ENCODE data around the gene TNFRSF19.

The TNFRSF19 gene

DNA sequence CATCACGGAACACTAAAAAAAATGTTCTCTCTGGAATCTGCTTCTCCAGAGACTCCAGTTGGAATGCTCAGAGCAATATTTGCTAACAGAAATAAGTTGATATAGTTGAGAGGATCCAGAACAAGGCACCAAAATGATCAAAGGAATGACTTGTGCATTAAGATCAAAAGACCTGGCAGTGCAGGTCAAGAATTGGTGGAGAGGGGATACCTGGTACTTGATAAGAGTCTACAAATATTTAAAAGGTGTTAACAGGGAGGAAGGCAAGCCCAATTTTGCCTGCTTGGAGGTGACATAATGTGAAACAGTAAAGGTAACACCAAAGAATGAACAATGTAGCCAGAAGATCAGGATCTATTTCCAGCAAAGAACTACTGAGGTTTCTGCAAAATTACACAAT, 20.0 kb upstream of the TNFRSF19 start:
- no peak overlapping the region for H3K27ac ChIP-seq
- no peak overlapping the region for H3K4me3 ChIP-seq
- no peaks in the 10 kb centered on the region for H3K36me3 ChIP-seq (ENCODE audit: insufficient read depth, low read length)
- no peak for DNase-seq (ENCODE audit: low read depth, low spot score)
- no peaks in the 10 kb centered on the region for H3K9me3 ChIP-seq (ENCODE audit: low read depth, low read length)
- H3K9ac ChIP-seq (ENCODE audit: insufficient read length), result no peak overlapping the region
- no peak for TF ChIP-seq EZH2 (IDR thresholded peaks at IDR 0.05)
- no peak for TF ChIP-seq FOXP2 (optimal IDR thresholded peaks at IDR 0.05; ENCODE audit: control extremely low read depth, extremely low read length, insufficient read depth)

DNA sequence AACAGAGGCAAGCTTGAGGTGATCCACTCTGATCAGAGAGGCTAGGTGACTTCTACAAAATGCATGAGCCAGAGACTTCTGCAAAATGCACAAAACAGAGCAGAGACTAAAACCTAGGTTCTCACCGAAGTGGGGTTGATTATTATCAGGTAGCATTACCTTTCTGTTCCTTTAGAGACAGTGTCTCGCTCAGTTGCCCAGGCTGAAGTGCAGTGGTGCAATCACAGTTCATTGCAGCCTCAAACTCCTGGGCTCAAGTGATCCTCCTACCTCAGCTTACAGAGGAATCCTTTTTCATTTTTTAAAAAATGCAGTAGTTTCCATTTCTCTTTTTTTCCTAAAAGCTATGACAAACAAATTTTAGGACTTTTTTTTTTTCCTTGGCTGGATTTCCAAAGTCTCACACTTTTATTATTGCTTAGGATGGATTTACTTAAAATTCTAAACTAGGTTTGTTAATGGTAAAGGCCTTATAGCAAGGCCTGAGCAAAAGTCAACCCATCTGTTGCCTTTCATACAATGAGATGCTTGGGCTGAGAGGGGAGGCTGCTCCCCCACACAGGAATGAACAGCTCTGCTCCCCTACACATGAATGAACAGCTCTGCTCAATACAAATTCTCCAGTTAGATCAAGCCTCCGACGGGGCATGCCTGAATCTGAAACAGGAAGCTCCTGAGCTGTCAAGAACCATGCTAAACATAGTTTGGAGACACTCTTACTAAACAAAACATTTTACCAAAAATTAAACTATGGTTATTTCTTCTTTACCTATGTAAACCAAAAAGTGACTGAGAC, 18.8 kb upstream of the TNFRSF19 start:
- DNase-seq (ENCODE audit: low read depth, low spot score), result no peak
- TF ChIP-seq FOXP2 (optimal IDR thresholded peaks at IDR 0.05; ENCODE audit: control extremely low read depth, extremely low read length, insufficient read depth), result no peak
- H3K4me3 ChIP-seq, result no peak overlapping the region

DNA sequence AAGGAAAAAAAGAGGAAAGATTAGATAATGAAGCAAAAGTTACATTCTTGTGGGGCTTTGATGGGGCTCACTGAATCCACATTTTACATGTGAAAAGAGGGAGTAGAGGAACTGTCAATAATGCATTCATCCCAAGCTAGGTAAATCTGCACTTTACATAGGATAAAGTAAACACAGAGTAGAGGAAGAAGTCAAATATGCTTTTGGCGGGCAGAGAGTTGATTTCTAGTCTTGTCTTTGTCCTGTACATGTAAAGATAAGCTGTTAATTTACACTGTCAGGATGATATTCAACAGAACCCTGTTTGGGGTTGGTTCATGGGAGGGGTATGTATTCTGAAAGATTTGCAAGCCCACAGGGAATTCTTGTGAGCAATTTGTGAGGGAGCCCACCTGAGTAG, 18.0 kb upstream of the TNFRSF19 start:
- Histone ChIP-seq H3K9me3 (ENCODE audit: low read depth, low read length) (no peaks in the 10 kb centered on the region), H3K36me3 (ENCODE audit: insufficient read depth, low read length) (no peaks in the 10 kb centered on the region), H3K9ac (ENCODE audit: insufficient read length) (no peak overlapping the region), H3K27ac (no peak overlapping the region), H3K4me3 (no peak overlapping the region)
- TF ChIP-seq FOXP2 (optimal IDR thresholded peaks at IDR 0.05; ENCODE audit: control extremely low read depth, extremely low read length, insufficient read depth) (no peak), EZH2 (IDR thresholded peaks at IDR 0.05) (no peak), POLR2AphosphoS5 (IDR thresholded peaks at IDR 0.05; ENCODE audit: borderline replicate concordance, low read depth, low read length) (no peak)
- no peak for DNase-seq (ENCODE audit: low read depth, low spot score)

More for the DNA sequence above, 18.8 kb upstream of the TNFRSF19 start:
- H3K27ac ChIP-seq, result no peak overlapping the region
- no peaks in the 10 kb centered on the region for H3K9me3 ChIP-seq (ENCODE audit: low read depth, low read length)
- H3K36me3 ChIP-seq (ENCODE audit: insufficient read depth, low read length), result no peaks in the 10 kb centered on the region
- no peak overlapping the region for H3K9ac ChIP-seq (ENCODE audit: insufficient read length)

DNA sequence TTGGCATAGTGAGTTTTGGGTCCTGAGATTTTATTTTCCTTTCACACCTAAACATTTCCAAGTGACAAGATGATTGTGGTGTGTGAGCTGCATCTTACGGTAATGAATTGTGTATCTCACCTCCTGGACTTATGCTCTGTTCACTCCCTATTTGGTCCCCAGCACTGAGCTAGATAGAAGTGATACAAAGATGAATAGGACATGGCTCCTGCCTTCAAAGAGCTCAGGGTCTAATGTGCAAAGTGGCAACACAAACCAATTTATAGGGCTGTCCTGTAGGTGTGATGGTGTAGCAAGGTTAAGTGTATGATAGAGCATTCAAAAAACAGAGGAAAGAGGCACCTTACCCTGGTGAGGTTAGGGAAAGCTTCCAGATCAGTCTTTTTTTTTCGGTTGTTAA, 17.6 kb upstream of the TNFRSF19 start:
- Histone ChIP-seq H3K27ac (no peak overlapping the region), H3K4me3 (no peak overlapping the region), H3K9ac (ENCODE audit: insufficient read length) (no peak overlapping the region), H3K9me3 (ENCODE audit: low read depth, low read length) (no peaks in the 10 kb centered on the region), H3K36me3 (ENCODE audit: insufficient read depth, low read length) (no peaks in the 10 kb centered on the region)
- DNase-seq (ENCODE audit: low read depth, low spot score), result no peak
- no peak for TF ChIP-seq POLR2AphosphoS5 (IDR thresholded peaks at IDR 0.05; ENCODE audit: borderline replicate concordance, low read depth, low read length)
- TF ChIP-seq EZH2 (IDR thresholded peaks at IDR 0.05), result no peak
- no peak for TF ChIP-seq FOXP2 (optimal IDR thresholded peaks at IDR 0.05; ENCODE audit: control extremely low read depth, extremely low read length, insufficient read depth)

DNA sequence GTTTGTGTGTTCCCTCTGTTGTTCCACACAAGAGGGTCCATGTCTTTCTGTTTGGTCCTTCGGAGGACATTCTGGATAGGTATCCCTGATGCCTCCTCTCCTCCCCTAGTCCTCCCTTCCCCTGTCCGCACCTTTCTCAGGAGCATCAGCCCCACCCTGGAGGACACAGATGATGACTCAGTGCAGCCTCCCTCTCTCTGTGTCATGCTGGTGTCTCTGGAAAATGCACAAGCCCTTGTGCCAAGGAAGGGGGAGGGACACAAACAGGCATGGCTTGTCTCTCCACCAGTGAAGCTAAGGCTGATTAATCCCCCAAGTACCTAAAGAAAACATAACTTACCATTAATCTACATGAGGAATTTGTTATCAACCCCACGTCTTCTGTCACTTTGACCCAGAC, 16.2 kb upstream of the TNFRSF19 start:
- DNase-seq (ENCODE audit: low read depth, low spot score), result no peak
- no peak overlapping the region for H3K4me3 ChIP-seq

DNA sequence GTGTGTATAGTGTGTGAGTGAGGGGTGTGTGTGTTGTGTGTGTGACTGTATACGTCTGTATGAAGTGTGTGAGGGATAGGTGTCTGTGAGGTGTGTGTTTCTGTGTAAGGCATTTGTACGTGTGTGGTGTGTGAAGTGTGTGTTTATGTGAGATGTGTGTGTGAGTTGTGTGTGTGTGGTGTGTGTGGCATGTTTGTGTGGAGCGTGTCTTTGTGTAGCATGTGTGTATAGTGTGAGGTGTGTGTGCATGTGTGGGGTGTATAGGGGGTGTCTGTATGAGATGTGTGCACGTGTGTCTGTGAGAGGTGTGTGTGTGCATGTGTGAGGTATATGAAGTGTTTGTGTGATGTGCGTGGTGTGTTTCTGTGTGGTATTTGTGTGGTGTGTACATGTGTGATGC, 13.2 kb upstream of the TNFRSF19 start:
- Histone ChIP-seq H3K36me3 (ENCODE audit: insufficient read depth, low read length) (no peaks in the 10 kb centered on the region), H3K4me3 (no peak overlapping the region), H3K9ac (ENCODE audit: insufficient read length) (no peak overlapping the region), H3K9me3 (ENCODE audit: low read depth, low read length) (no peaks in the 10 kb centered on the region), H3K27ac (no peak overlapping the region)
- no peak for DNase-seq (ENCODE audit: low read depth, low spot score)
- TF ChIP-seq EZH2 (IDR thresholded peaks at IDR 0.05) (no peak), FOXP2 (optimal IDR thresholded peaks at IDR 0.05; ENCODE audit: control extremely low read depth, extremely low read length, insufficient read depth) (no peak), POLR2AphosphoS5 (IDR thresholded peaks at IDR 0.05; ENCODE audit: borderline replicate concordance, low read depth, low read length) (no peak)

More for the DNA sequence above, 16.2 kb upstream of the TNFRSF19 start:
- Histone ChIP-seq H3K36me3 (ENCODE audit: insufficient read depth, low read length) (no peaks in the 10 kb centered on the region), H3K27ac (no peak overlapping the region), H3K9ac (ENCODE audit: insufficient read length) (no peak overlapping the region), H3K9me3 (ENCODE audit: low read depth, low read length) (no peaks in the 10 kb centered on the region)
- no peak for TF ChIP-seq EZH2 (IDR thresholded peaks at IDR 0.05)
- TF ChIP-seq FOXP2 (optimal IDR thresholded peaks at IDR 0.05; ENCODE audit: control extremely low read depth, extremely low read length, insufficient read depth), result no peak
- no peak for TF ChIP-seq POLR2AphosphoS5 (IDR thresholded peaks at IDR 0.05; ENCODE audit: borderline replicate concordance, low read depth, low read length)

DNA sequence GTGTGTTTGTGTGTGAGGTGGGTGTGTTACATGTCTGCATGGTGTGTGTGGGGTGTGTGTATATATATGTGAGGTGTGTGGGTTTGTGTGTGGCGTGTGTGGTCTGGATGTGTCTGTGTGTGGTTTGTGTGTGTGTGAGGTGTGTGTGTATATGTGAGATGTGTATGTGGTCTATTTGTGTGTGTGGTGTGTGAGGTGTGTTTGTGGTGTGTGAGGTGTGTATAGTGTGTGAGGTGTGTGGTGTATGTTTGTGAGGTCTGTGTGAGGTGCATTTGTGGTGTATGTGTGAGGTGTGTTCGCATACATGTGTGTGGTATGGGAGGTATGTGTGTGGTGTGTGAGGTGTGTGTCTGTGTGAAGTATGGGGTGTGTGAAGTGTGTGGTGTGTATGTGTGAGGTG, 12.5 kb upstream of the TNFRSF19 start:
- no peak for TF ChIP-seq FOXP2 (optimal IDR thresholded peaks at IDR 0.05; ENCODE audit: control extremely low read depth, extremely low read length, insufficient read depth)
- no peak for TF ChIP-seq POLR2AphosphoS5 (IDR thresholded peaks at IDR 0.05; ENCODE audit: borderline replicate concordance, low read depth, low read length)
- TF ChIP-seq EZH2 (IDR thresholded peaks at IDR 0.05), result no peak
- no peak overlapping the region for H3K27ac ChIP-seq

DNA sequence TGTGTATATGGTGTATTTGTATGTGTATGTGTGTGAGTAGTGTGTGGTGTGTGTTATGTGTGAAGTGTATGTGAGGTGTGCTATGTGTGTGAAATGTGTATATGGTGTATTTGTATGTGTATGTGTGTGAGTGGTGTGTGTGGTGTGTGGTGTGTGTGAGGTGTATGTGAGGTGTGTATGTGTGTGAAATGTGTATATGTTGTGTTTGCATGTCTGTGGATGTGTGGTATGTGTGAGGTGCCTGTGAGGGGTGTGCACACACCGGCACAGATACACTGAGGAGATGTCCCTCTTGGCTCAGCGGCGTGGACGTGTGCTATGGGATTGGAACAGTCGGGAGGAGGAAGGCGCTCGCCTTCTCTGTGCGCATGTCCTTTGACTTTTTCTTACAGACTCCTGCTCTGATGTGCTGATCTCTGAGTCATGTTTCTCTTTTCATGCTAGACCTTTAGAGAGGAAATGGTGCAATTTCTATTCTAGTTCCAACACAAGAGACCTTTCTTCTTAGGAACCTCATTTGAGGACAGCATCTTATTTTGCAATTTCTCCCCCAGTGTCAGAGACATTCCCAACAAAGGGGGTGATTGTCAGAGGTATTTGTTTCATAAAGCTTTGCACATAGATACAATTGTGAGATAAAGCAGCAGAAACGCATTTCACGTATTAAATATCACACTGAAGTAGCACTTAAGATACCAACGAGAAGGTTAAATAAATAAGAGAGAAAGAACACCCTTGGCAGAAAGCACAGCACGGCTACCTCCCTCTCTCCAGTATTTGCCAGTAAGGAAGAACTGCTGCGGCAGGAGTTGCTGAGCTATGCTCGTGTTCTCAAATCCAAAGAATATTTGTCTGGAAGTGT, 11.3 kb upstream of the TNFRSF19 start:
- no peak for DNase-seq (ENCODE audit: low read depth, low spot score)

More for the DNA sequence above, 12.5 kb upstream of the TNFRSF19 start:
- no peaks in the 10 kb centered on the region for H3K36me3 ChIP-seq (ENCODE audit: insufficient read depth, low read length)
- H3K4me3 ChIP-seq, result no peak overlapping the region
- DNase-seq (ENCODE audit: low read depth, low spot score), result no peak
- no peak overlapping the region for H3K9ac ChIP-seq (ENCODE audit: insufficient read length)
- H3K9me3 ChIP-seq (ENCODE audit: low read depth, low read length), result no peaks in the 10 kb centered on the region

More for the DNA sequence above, 11.3 kb upstream of the TNFRSF19 start:
- TF ChIP-seq POLR2AphosphoS5 (IDR thresholded peaks at IDR 0.05; ENCODE audit: borderline replicate concordance, low read depth, low read length) (no peak), FOXP2 (optimal IDR thresholded peaks at IDR 0.05; ENCODE audit: control extremely low read depth, extremely low read length, insufficient read depth) (no peak), EZH2 (IDR thresholded peaks at IDR 0.05) (no peak)
- Histone ChIP-seq H3K9ac (ENCODE audit: insufficient read length) (no peak overlapping the region), H3K36me3 (ENCODE audit: insufficient read depth, low read length) (no peaks in the 10 kb centered on the region), H3K4me3 (peak overlapping the region; percentile 3; the same call in 1 of the 2 replicates), H3K9me3 (ENCODE audit: low read depth, low read length) (no peaks in the 10 kb centered on the region), H3K27ac (peak overlapping the region; percentile 54; the same call in 1 of the 2 replicates)
